B cell (primary cell): ENCODE data around the gene MAG. TPM values are rescaled to one million over a fixed set of nuclear protein-coding genes. Genes with fewer than 3 reads are reported as not detected.

Experiments
- ATAC-seq: fragments of 200-7000 bp; cut with Tn5 transposase; one replicate; pipeline ENCODE4 v1.10.0; 2021; ENCODE audit warnings: low read depth, mild to moderate bottlenecking, moderate number of reproducible peaks, moderate library complexity
- CTCF ChIA-PET: fragments of 350-600 bp; sonication (Branson Sonifier 250); formaldehyde crosslinking; loops from one replicate; lab custom pipeline; 2021; ENCODE audit warnings: antibody characterized with exemption, inconsistent platforms; lab: Charles Lee
- POLR2A ChIA-PET: fragments of 350-600 bp; sonication (Branson Sonifier 250); formaldehyde crosslinking; loops from one replicate; lab custom pipeline; 2021; ENCODE audit warnings: antibody characterized with exemption; lab: Charles Lee
- DNase-seq: peaks from one replicate; pipeline ENCODE4 v3.0.0; 2013
- H2AFZ ChIP-seq: 2 replicates; pipeline ENCODE4 v1.6.1; 2012; ENCODE audit warnings: mild to moderate bottlenecking, low read depth, low read length; ENCODE audit not compliant: insufficient read depth, poor library complexity, severe bottlenecking
- H3K27ac ChIP-seq, 2 donors: 1 replicate in 1 of 2; 2 replicates in 1 of 2; pipeline ENCODE4 v1.5.1; 2012 to 2013; ENCODE audit warnings: low read length in 2 of 2, mild to moderate bottlenecking in 2 of 2, moderate library complexity in 1 of 2
- H3K27me3 ChIP-seq, 4 experiments: fragments of 200-600 bp in 1 of 4; sonication (generic) in 1 of 4; replicated peaks in 1 of 4; 1 replicate in 2 of 4; 2 replicates in 2 of 4; pipeline versions ENCODE4 v1.6.1 to v1.7.0; 2013 to 2016; ENCODE audit warnings: low read length in 3 of 4, mild to moderate bottlenecking in 2 of 4, mixed read lengths in 1 of 4, moderate library complexity in 1 of 4; ENCODE audit not compliant: insufficient read depth in 4 of 4, control insufficient read depth in 3 of 4; ENCODE audit errors: control extremely low read depth in 1 of 4
- H3K36me3 ChIP-seq, 2 experiments: replicated peaks in 1 of 2; 1 replicate in 1 of 2; 2 replicates in 1 of 2; pipeline versions ENCODE4 v1.6.1 to v1.7.1; 2013; ENCODE audit warnings: low read length in 1 of 2; ENCODE audit not compliant: insufficient read depth in 2 of 2, control insufficient read depth in 1 of 2; ENCODE audit errors: control extremely low read depth in 1 of 2, extremely low read depth in 1 of 2
- H3K4me1 ChIP-seq, 2 donors: fragments of 200-600 bp in 1 of 2; sonication (generic) in 1 of 2; 1 replicate in 1 of 2; 2 replicates in 1 of 2; pipeline versions ENCODE4 v1.5.1 to v1.6.1; 2013 to 2017; ENCODE audit warnings: low read length in 2 of 2; ENCODE audit not compliant: control insufficient read depth in 2 of 2, insufficient read depth in 2 of 2
- H3K4me2 ChIP-seq: replicated peaks from 2 replicates; pipeline ENCODE3; 2012; ENCODE audit warnings: mild to moderate bottlenecking, low read depth, low read length; ENCODE audit not compliant: poor library complexity, severe bottlenecking
- H3K4me3 ChIP-seq, 5 experiments: fragments of 200-600 bp in 1 of 5; sonication (generic) in 1 of 5; 1 replicate in 3 of 5; 2 replicates in 2 of 5; pipeline versions ENCODE4 v1.5.1 to v1.7.0; 2011 to 2016; ENCODE audit warnings: low read length in 4 of 5, mild to moderate bottlenecking in 4 of 5, low read depth in 2 of 5, control low read depth in 1 of 5, moderate library complexity in 1 of 5; ENCODE audit not compliant: insufficient read depth in 1 of 5; ENCODE audit errors: control extremely low read depth in 1 of 5, extremely low read depth in 1 of 5
- H3K79me2 ChIP-seq: fragments of 200-600 bp; sonication (generic); one replicate; pipeline ENCODE4 v1.6.0; 2016; ENCODE audit warnings: low read length; ENCODE audit not compliant: control insufficient read depth, insufficient read depth
- H3K9ac ChIP-seq: fragments of 200-600 bp; sonication (generic); 2 replicates; pipeline ENCODE4 v1.6.1; 2017; ENCODE audit warnings: mild to moderate bottlenecking, low read length, moderate library complexity
- H3K9me3 ChIP-seq, 3 donors: one replicate each; pipeline versions ENCODE4 v1.6.1 to v1.7.1; 2013; ENCODE audit warnings: low read length in 2 of 3; ENCODE audit not compliant: control insufficient read depth in 2 of 3, insufficient read depth in 1 of 3; ENCODE audit errors: control extremely low read depth in 1 of 3
- H4K20me1 ChIP-seq: 2 replicates; pipeline ENCODE4 v1.6.0; 2012; ENCODE audit warnings: mild to moderate bottlenecking, low read length; ENCODE audit not compliant: insufficient read depth, control insufficient read depth, poor library complexity, severe bottlenecking
- H3K27ac Mint-ChIP-seq: one replicate; pipeline ENCODE4 v1.8.0; 2021; ENCODE audit warnings: mixed read lengths
- H3K27me3 Mint-ChIP-seq: one replicate; pipeline ENCODE4 v1.8.0; 2021; ENCODE audit warnings: mixed read lengths
- H3K4me1 Mint-ChIP-seq: one replicate; pipeline ENCODE4 v1.8.0; 2021; ENCODE audit warnings: mixed read lengths
- H3K4me3 Mint-ChIP-seq: one replicate; pipeline ENCODE4 v1.8.0; 2021; ENCODE audit warnings: mixed read lengths
- H3K9me3 Mint-ChIP-seq: one replicate; pipeline ENCODE4 v1.8.0; 2022; ENCODE audit warnings: mixed read lengths; ENCODE audit not compliant: insufficient read depth
- CTCF ChIP-seq: fragments of 200-600 bp; IDR thresholded peaks from one replicate; pipeline ENCODE4 v1.8.0; 2022; ENCODE audit warnings: antibody characterized with exemption, mild to moderate bottlenecking
- EZH2 ChIP-seq: IDR thresholded peaks from 2 replicates; pipeline ENCODE4 v1.6.1; 2012; ENCODE audit warnings: borderline replicate concordance, low read depth, mild to moderate bottlenecking, moderate library complexity, low read length; ENCODE audit not compliant: insufficient read depth, poor library complexity, severe bottlenecking
- WGBS: methylation state at CpG from one replicate; pipeline ENCODE4 v1.1.5; 2013; ENCODE audit warnings: missing lambda C conversion rate; ENCODE audit not compliant: insufficient coverage; 5-methylcytosine and 5-hydroxymethylcytosine counted together
- intact Hi-C: fragments of 100-400 bp; cut with micrococcal nuclease; formaldehyde crosslinking; loops from one replicate; pipeline ENCODE4 v1.10.0; 2022
- polyA plus RNA-seq: library from polyadenylated mRNA; depleted of rRNA; stranded (reverse); fragments of >200 nt; gene quantifications from 2 replicates; pipeline ENCODE4 v1.2.3, GENCODE V29; 2012
- total RNA-seq, 2 donors: library from RNA; stranded (reverse); fragments of 120-200 nt in 1 of 2; gene quantifications; 1 replicate in 1 of 2; 2 replicates in 1 of 2; pipeline versions ENCODE4 v1.2.3 to v1.2.4, GENCODE V29; 2013 to 2022

The MAG gene
- total and polyA plus RNA-seq, 2 donors (not counting 1 experiment from before 2014, with no cell fraction given) = 0.12 to 0.58 TPM

DNA sequence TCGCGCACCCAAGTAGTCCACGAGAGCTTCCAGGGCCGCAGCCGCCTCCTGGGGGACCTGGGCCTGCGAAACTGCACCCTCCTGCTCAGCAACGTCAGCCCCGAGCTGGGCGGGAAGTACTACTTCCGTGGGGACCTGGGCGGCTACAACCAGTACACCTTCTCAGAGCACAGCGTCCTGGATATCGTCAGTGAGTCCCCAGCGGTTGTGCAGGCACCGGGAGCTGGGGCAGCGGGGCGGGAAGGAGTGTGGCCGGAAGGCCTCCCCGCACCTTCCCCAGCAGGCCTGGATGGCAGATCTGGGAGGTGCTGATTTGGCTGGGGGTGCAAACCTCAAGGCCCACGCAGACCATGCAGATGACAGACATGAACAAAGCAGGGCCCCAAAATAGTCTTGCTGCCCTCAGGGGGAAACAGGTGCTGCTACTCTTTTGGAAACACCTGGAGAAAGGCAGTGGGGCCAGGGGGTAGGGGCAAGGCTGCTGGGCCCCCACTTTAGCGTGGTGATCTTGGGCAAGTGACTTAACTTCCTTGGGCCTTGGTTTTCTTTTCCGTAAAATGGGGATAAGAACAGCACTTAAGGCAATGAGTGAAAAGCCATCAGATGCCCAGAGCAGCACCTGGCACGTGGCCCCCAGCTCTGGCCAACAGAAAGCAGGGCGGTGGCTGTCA is 4.0 kb downstream of the MAG start:
- H3K27ac Mint-ChIP-seq = peak overlapping the region; percentile 74
- peak overlapping the region; percentile 17 for H3K9ac ChIP-seq
- peak overlapping the region; percentile 58 for H3K4me2 ChIP-seq

More for the DNA sequence above, 4.0 kb downstream of the MAG start:
- Histone ChIP-seq H3K4me1 (peaks cover 27 to 52% of the 10 kb centered on the region in 2 donors), H3K9me3 (peaks cover 0 to 7% (median 0%) of the 10 kb centered on the region in 3 donors), H3K27me3 (no peaks in the 10 kb centered on the region), H3K27ac (peak overlapping the region; percentile 57 to 58), H4K20me1 (no peaks in the 10 kb centered on the region), H3K4me3 (peak overlapping the region in 2 of 5 experiments; percentile 17 to 23), H3K36me3 (no peaks in the 10 kb centered on the region), H2AFZ (peak overlapping the region; percentile 67), H3K79me2 (peaks cover 20% of the 10 kb centered on the region)
- Mint-ChIP-seq H3K9me3 (no peaks in the 10 kb centered on the region), H3K27me3 (no peaks in the 10 kb centered on the region), H3K4me3 (peak overlapping the region; percentile 66), H3K4me1 (peaks cover 23% of the 10 kb centered on the region)
- CTCF ChIA-PET = interaction anchor here (0.6 to 1.4 kb wide), 10 partner anchors 9 to 252 kb away, joined by 3 to 4 read pairs (median 3); partner anchors contain the start of gene FFAR1
- POLR2A ChIA-PET = interaction anchor here (0.6 to 1.5 kb wide), 6 partner anchors 11 to 53 kb away, joined by 3 to 7 read pairs (median 4); no protein-coding TSS in a partner anchor
- DNase-seq (peak; percentile 76), ATAC-seq (peak; percentile 73)
- intact Hi-C loops = loop anchor here (5.0 kb wide), 1 partner anchor 36 kb away; no protein-coding TSS in a partner anchor
- TF ChIP-seq CTCF (no peak), EZH2 (no peak)
- 3% methylated on average over 24 of the region's 24 CpGs for WGBS
